ENCODE results near the gene TMEM9.

DNA sequence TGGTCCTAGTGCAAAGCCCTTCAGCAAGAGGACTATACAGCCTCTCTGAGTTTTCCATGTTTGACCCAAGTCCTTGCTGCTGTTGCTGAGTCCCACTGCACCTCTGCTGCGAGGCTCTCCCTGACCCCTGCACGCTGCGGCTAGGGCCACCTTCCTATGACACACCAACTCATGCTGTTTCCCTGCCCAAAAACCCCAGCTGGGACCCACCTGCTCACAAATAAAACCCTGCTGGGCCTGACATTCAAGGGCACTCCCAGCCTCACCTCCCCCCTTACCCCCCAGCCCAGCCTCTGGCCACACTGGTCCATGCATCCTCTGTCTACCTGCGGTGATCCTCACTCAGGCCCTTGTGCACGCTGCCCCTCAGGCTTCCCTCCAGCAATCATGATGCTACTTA is 15.0 kb downstream of the TMEM9 start:
- no peak for TF ChIP-seq POLR2A (IDR thresholded peaks at IDR 0.05)
- TF ChIP-seq, protein P1, sequence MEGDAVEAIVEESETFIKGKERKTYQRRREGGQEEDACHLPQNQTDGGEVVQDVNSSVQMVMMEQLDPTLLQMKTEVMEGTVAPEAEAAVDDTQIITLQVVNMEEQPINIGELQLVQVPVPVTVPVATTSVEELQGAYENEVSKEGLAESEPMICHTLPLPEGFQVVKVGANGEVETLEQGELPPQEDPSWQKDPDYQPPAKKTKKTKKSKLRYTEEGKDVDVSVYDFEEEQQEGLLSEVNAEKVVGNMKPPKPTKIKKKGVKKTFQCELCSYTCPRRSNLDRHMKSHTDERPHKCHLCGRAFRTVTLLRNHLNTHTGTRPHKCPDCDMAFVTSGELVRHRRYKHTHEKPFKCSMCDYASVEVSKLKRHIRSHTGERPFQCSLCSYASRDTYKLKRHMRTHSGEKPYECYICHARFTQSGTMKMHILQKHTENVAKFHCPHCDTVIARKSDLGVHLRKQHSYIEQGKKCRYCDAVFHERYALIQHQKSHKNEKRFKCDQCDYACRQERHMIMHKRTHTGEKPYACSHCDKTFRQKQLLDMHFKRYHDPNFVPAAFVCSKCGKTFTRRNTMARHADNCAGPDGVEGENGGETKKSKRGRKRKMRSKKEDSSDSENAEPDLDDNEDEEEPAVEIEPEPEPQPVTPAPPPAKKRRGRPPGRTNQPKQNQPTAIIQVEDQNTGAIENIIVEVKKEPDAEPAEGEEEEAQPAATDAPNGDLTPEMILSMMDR (IDR thresholded peaks at IDR 0.05) = no peak
- no peak for TF ChIP-seq POLR2AphosphoS5 (IDR thresholded peaks at IDR 0.05)
- TF ChIP-seq EP300 (IDR thresholded peaks at IDR 0.05) = no peak
